H9 (cell line): ENCODE measurements around the gene ARRB1. TPM values are rescaled to one million over a fixed set of nuclear protein-coding genes. Genes with fewer than 3 reads are reported as not detected.

Experiments
- DNase-seq: peaks from one replicate; pipeline ENCODE4 v3.0.0-alpha.2; 2017
- H2AFZ ChIP-seq: one replicate; pipeline ENCODE4 v1.6.1; 2013; ENCODE audit warnings: mild to moderate bottlenecking, low read length, control low read depth, moderate library complexity
- H2AK5ac ChIP-seq: 2 replicates; pipeline ENCODE4 v1.6.1; 2013; ENCODE audit warnings: low read length, control low read depth, mixed read lengths; ENCODE audit not compliant: insufficient read length
- H2BK120ac ChIP-seq: one replicate; pipeline ENCODE4 v1.6.1; 2013; ENCODE audit warnings: low read depth, mild to moderate bottlenecking, low read length, control low read depth, inconsistent platforms; ENCODE audit not compliant: poor library complexity, severe bottlenecking
- H2BK12ac ChIP-seq: 2 replicates; pipeline ENCODE4 v1.6.1; 2013; ENCODE audit warnings: low read length, control low read depth, mixed read lengths, low read depth; ENCODE audit not compliant: insufficient read length
- H2BK15ac ChIP-seq: 2 replicates; pipeline ENCODE4 v1.6.1; 2013; ENCODE audit warnings: low read depth, low read length, control low read depth
- H2BK20ac ChIP-seq: one replicate; pipeline ENCODE4 v1.6.1; 2013; ENCODE audit warnings: low read depth, mild to moderate bottlenecking, low read length, control low read depth, inconsistent platforms; ENCODE audit not compliant: poor library complexity, severe bottlenecking
- H2BK5ac ChIP-seq: 2 replicates; pipeline ENCODE4 v1.6.1; 2013; ENCODE audit warnings: low read length, control low read depth, mixed read lengths; ENCODE audit not compliant: insufficient read length
- H3K14ac ChIP-seq: 2 replicates; pipeline ENCODE4 v1.6.1; 2013; ENCODE audit warnings: low read length, control low read depth; ENCODE audit not compliant: insufficient read depth
- H3K18ac ChIP-seq: 2 replicates; pipeline ENCODE4 v1.6.1; 2013; ENCODE audit warnings: low read depth, mild to moderate bottlenecking, mixed read lengths, low read length, control low read depth; ENCODE audit not compliant: insufficient read length
- H3K23ac ChIP-seq: 2 replicates; pipeline ENCODE4 v1.6.1; 2013; ENCODE audit warnings: low read length, control low read depth, mixed read lengths, low read depth; ENCODE audit not compliant: insufficient read length
- H3K23me2 ChIP-seq: 2 replicates; pipeline ENCODE4 v1.6.1; 2013; ENCODE audit warnings: low read depth, mild to moderate bottlenecking, mixed read lengths, low read length, control low read depth; ENCODE audit not compliant: insufficient read length, poor library complexity, severe bottlenecking
- H3K27ac ChIP-seq: 2 replicates; pipeline ENCODE4 v1.5.1; 2013; ENCODE audit warnings: low read length, control low read depth, mixed read lengths, low read depth; ENCODE audit not compliant: insufficient read length
- H3K27me3 ChIP-seq: 2 replicates; pipeline ENCODE4 v1.6.1; 2013; ENCODE audit warnings: low read length, control low read depth, inconsistent platforms; ENCODE audit not compliant: insufficient read depth
- H3K4ac ChIP-seq: 2 replicates; pipeline ENCODE4 v1.6.1; 2013; ENCODE audit warnings: low read depth, mild to moderate bottlenecking, control low read depth, inconsistent platforms, low read length, moderate library complexity
- H3K4me1 ChIP-seq: 2 replicates; pipeline ENCODE4 v1.6.1; 2013; ENCODE audit warnings: low read length, control low read depth, inconsistent platforms; ENCODE audit not compliant: insufficient read depth
- H3K4me2 ChIP-seq: 2 replicates; pipeline ENCODE4 v1.6.1; 2013; ENCODE audit warnings: low read length, control low read depth, mixed read lengths; ENCODE audit not compliant: insufficient read length, insufficient read depth
- H3K56ac ChIP-seq: 2 replicates; pipeline ENCODE4 v1.6.1; 2013; ENCODE audit warnings: low read depth, mild to moderate bottlenecking, mixed read lengths, low read length, control low read depth; ENCODE audit not compliant: insufficient read length
- H3K79me1 ChIP-seq: 2 replicates; pipeline ENCODE4 v1.6.1; 2013; ENCODE audit warnings: low read depth, mild to moderate bottlenecking, moderate library complexity, low read length, control low read depth, inconsistent platforms; ENCODE audit not compliant: insufficient read depth, poor library complexity, severe bottlenecking
- H3K79me2 ChIP-seq: 2 replicates; pipeline ENCODE4 v1.6.1; 2013; ENCODE audit warnings: low read length, control low read depth, inconsistent platforms; ENCODE audit not compliant: insufficient read depth
- H3K9ac ChIP-seq: 2 replicates; pipeline ENCODE4 v1.6.1; 2013; ENCODE audit warnings: low read length, control low read depth, mixed read lengths; ENCODE audit not compliant: insufficient read length; ENCODE audit errors: extremely low read depth
- H3K9me3 ChIP-seq: one replicate; pipeline ENCODE4 v1.6.1; 2013; ENCODE audit warnings: low read depth, low read length, inconsistent platforms; ENCODE audit not compliant: control insufficient read depth
- H3T11ph ChIP-seq: one replicate; pipeline ENCODE4 v1.6.1; 2013; ENCODE audit warnings: mild to moderate bottlenecking, low read length, control low read depth, inconsistent platforms
- H4K20me1 ChIP-seq: one replicate; pipeline ENCODE4 v1.6.1; 2013; ENCODE audit not compliant: control insufficient read depth, insufficient read length, insufficient read depth
- H4K5ac ChIP-seq: 2 replicates; pipeline ENCODE4 v1.6.1; 2013; ENCODE audit warnings: low read depth, mild to moderate bottlenecking, mixed read lengths, low read length, control low read depth; ENCODE audit not compliant: insufficient read length
- H4K8ac ChIP-seq: replicated peaks from 2 replicates; pipeline ENCODE4 v1.6.1; 2013; ENCODE audit warnings: low read length, control low read depth, mixed read lengths, low read depth; ENCODE audit not compliant: insufficient read length
- H4K91ac ChIP-seq: 2 replicates; pipeline ENCODE4 v1.6.1; 2013; ENCODE audit warnings: low read depth, mild to moderate bottlenecking, moderate library complexity, mixed read lengths, low read length, control low read depth; ENCODE audit not compliant: insufficient read length
- H3K27ac Mint-ChIP-seq, 3 experiments: 2 replicates in 2 of 3; 3 replicates in 1 of 3; pipeline ENCODE4 v1.8.0; 2020 to 2021; ENCODE audit warnings: mixed read lengths in 3 of 3, mild to moderate bottlenecking in 1 of 3, moderate library complexity in 1 of 3
- H3K27me3 Mint-ChIP-seq: 2 replicates; pipeline ENCODE4 v1.8.0; 2021; ENCODE audit warnings: low read depth, mild to moderate bottlenecking, moderate library complexity, mixed read lengths
- H3K36me3 Mint-ChIP-seq, 3 experiments: 2 replicates in 2 of 3; 3 replicates in 1 of 3; pipeline ENCODE4 v1.8.0; 2020 to 2021; ENCODE audit warnings: low read depth in 3 of 3, mixed read lengths in 3 of 3; ENCODE audit not compliant: insufficient read depth in 1 of 3
- H3K4me1 Mint-ChIP-seq, 2 experiments: 2 replicates each; pipeline ENCODE4 v1.8.0; 2020; ENCODE audit warnings: mixed read lengths in 2 of 2
- H3K4me3 Mint-ChIP-seq, 2 experiments: 2 replicates in 1 of 2; 3 replicates in 1 of 2; pipeline ENCODE4 v1.8.0; 2020 to 2021; ENCODE audit warnings: mild to moderate bottlenecking in 2 of 2, mixed read lengths in 2 of 2, moderate library complexity in 1 of 2
- H3K9me3 Mint-ChIP-seq, 2 experiments: 2 replicates in 1 of 2; 3 replicates in 1 of 2; pipeline ENCODE4 v1.8.0; 2020; ENCODE audit warnings: mild to moderate bottlenecking in 2 of 2, mixed read lengths in 2 of 2, moderate library complexity in 1 of 2
- WGBS: extraction: QIAGEN DNeasy Blood & Tissue Kit; methylation state at CpG from one replicate; pipeline ENCODE4 v1.1.7; 2013; ENCODE audit warnings: missing lambda C conversion rate, low lambda C conversion rate, mixed read lengths; ENCODE audit not compliant: insufficient read length; ENCODE audit errors: extremely low coverage; 5-methylcytosine and 5-hydroxymethylcytosine counted together
- total RNA-seq: library from RNA; stranded (reverse); gene quantifications from 2 replicates; pipeline ENCODE4 v1.2.1, GENCODE V29; 2021
- TF ChIP-seq, protein P1 (sequence below): fragments of 200-600 bp; sonication (generic); conservative IDR thresholded peaks from 3 replicates; pipeline ENCODE4 v1.8.0; 2021; ENCODE audit warnings: antibody characterized with exemption, mild to moderate bottlenecking

The ARRB1 gene
- total RNA-seq, 1 experiment from 2014 or later: 20.6 TPM

GRCh38 chr11:75262436-75262835 lies 89.0 kb downstream of the ARRB1 start:
- H2BK20ac ChIP-seq: no peak overlapping the region
- TF ChIP-seq, protein P1, sequence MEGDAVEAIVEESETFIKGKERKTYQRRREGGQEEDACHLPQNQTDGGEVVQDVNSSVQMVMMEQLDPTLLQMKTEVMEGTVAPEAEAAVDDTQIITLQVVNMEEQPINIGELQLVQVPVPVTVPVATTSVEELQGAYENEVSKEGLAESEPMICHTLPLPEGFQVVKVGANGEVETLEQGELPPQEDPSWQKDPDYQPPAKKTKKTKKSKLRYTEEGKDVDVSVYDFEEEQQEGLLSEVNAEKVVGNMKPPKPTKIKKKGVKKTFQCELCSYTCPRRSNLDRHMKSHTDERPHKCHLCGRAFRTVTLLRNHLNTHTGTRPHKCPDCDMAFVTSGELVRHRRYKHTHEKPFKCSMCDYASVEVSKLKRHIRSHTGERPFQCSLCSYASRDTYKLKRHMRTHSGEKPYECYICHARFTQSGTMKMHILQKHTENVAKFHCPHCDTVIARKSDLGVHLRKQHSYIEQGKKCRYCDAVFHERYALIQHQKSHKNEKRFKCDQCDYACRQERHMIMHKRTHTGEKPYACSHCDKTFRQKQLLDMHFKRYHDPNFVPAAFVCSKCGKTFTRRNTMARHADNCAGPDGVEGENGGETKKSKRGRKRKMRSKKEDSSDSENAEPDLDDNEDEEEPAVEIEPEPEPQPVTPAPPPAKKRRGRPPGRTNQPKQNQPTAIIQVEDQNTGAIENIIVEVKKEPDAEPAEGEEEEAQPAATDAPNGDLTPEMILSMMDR: no peak
- no peak overlapping the region for H4K5ac ChIP-seq
- no peak overlapping the region for H3K4me3 Mint-ChIP-seq
- no peaks in the 10 kb centered on the region for H3K27me3 ChIP-seq
- H2BK12ac ChIP-seq: no peak overlapping the region
- no CpG with 5 or more reads among the region's 4 CpGs for WGBS
- DNase-seq: no peak
- no peak overlapping the region for H3K18ac ChIP-seq
- no peak overlapping the region for H3K14ac ChIP-seq
- H4K8ac ChIP-seq: no peak overlapping the region
- H3K9me3 ChIP-seq: no peaks in the 10 kb centered on the region
- peaks cover 10% of the 10 kb centered on the region for H3K27me3 Mint-ChIP-seq
- no peak overlapping the region for H2BK5ac ChIP-seq
- no peak overlapping the region for H3K27ac Mint-ChIP-seq
- no peak overlapping the region for H3K23ac ChIP-seq
- H3K79me1 ChIP-seq: no peaks in the 10 kb centered on the region
- H3K4me1 Mint-ChIP-seq: peaks cover 4 to 6% of the 10 kb centered on the region in 2 experiments
- no peak overlapping the region for H4K91ac ChIP-seq
- H3K36me3 Mint-ChIP-seq: peaks cover 0 to 3% (median 0%) of the 10 kb centered on the region in 3 experiments; a peak in 1 of 7 replicates
- H3K4me2 ChIP-seq: no peak overlapping the region
- H2BK120ac ChIP-seq: no peak overlapping the region
- no peak overlapping the region for H3K4ac ChIP-seq
- no peak overlapping the region for H2AK5ac ChIP-seq
- H3K79me2 ChIP-seq: no peaks in the 10 kb centered on the region
- H2BK15ac ChIP-seq: no peak overlapping the region
- peaks cover 2% of the 10 kb centered on the region; the same call in 1 of the 2 replicates for H3K4me1 ChIP-seq
- H3K9me3 Mint-ChIP-seq: no peaks in the 10 kb centered on the region
- no peak overlapping the region for H3K27ac ChIP-seq
- peaks cover 4% of the 10 kb centered on the region for H3K23me2 ChIP-seq
- H3K56ac ChIP-seq: no peak overlapping the region
- H3K9ac ChIP-seq: no peak overlapping the region
- H3T11ph ChIP-seq: no peak overlapping the region
- H2AFZ ChIP-seq: no peak overlapping the region
- H4K20me1 ChIP-seq: no peaks in the 10 kb centered on the region
